GM12891 (cell line): ENCODE data around the gene TSPAN15.

Experiments used
- PAX5 ChIP-seq: IDR thresholded peaks from 2 replicates; pipeline ENCODE4 v1.6.1; 2011; ENCODE audit warnings: low read length, moderate library complexity, mild to moderate bottlenecking; ENCODE audit not compliant: insufficient read depth, severe bottlenecking
- POLR2A ChIP-seq: IDR thresholded peaks from 2 replicates; pipeline ENCODE4 v1.6.1; 2011; ENCODE audit warnings: low read depth, low read length, control low read depth
- POLR2AphosphoS5 ChIP-seq: IDR thresholded peaks from 2 replicates; pipeline ENCODE4 v1.6.1; 2011; ENCODE audit warnings: low read depth, low read length, control low read depth
- POU2F2 ChIP-seq: IDR thresholded peaks from 2 replicates; pipeline ENCODE4 v1.6.1; 2011; ENCODE audit warnings: low read depth, mild to moderate bottlenecking, control low read depth, low read length, moderate library complexity
- SPI1 ChIP-seq: IDR thresholded peaks from 2 replicates; pipeline ENCODE4 v1.6.1; 2011; ENCODE audit warnings: low read depth, low read length, control low read depth
- TAF1 ChIP-seq: IDR thresholded peaks from 2 replicates; pipeline ENCODE4 v1.6.1; 2011; ENCODE audit warnings: low read depth, low read length, control low read depth

DNA sequence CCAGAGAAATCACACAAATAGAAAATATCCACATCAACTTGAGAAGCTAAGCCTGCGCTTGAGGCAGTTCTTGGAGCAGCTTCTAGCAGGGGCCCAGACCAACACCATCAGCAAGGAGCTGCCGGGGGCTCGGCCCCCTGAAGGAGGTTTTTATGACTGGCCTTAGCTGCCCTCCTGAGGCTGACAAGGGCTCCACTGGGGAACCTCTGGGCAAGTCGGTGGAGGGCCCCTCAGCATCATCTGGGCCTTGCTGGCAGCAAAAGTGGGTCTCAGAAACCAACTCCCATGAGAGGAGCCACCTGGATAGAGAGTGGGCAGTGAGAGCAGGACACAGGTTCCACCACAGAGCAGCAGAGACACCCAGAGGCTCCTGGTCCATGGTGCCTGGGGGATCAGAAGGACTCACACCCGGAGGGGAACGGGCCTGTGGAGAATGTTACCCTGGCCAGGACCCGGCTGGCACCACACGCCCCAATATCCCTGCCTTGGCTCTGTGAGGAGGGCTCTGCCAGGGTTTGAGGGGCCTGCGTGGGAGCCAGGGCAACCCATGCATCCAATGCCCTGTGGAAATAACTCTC lies 66.1 kb downstream of the TSPAN15 start:
- TF ChIP-seq TAF1 (no peak), POLR2A (no peak), POLR2AphosphoS5 (no peak), SPI1 (no peak), POU2F2 (no peak), PAX5 (no peak)
